Epidermal melanocyte (primary cell): ENCODE results near the gene USP1.

Experiments
- DNase-seq: peaks from one replicate; pipeline ENCODE4 v3.0.0; 2011; ENCODE audit warnings: low spot score; ENCODE audit not compliant: insufficient read length

The USP1 gene

DNA sequence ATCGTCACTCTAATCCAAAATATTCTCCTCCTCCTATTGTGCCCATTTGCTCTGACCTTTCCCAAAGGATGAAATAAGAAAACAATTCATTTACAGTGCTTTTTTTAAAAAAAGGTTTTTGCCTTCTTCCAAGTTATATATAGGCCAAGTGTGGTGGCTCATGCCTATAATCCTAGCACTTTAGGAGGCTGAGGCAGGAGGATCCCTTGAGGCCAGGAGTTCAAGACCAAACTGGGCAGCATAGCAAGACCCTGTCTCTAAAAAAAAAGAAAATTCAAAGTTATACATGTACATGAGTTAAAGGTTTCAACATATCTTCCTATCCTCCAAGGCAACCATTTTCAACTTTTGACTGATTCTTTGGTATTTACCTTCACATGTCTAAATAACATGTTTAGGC lies 10.1 kb upstream of the USP1 start:
- DNase-seq, result no peak

DNA sequence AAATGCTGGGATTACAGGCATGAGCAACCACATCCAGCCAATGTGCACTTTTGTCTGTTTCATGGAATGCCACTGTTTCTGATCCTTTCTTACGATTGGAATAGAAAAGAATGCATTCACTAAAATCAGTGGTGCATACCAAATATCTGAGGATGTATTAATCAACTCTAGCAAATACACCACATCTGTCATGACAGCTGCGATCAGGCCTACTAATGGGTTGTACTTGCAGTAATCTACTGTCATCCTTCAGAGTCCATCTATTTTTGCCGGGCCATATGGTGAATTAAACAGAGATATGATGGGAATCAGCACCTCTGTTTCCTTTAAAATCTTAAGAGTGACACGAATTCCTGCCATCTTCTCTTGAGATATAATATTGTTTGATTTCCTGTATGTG lies 8.5 kb upstream of the USP1 start:
- DNase-seq, result no peak

DNA sequence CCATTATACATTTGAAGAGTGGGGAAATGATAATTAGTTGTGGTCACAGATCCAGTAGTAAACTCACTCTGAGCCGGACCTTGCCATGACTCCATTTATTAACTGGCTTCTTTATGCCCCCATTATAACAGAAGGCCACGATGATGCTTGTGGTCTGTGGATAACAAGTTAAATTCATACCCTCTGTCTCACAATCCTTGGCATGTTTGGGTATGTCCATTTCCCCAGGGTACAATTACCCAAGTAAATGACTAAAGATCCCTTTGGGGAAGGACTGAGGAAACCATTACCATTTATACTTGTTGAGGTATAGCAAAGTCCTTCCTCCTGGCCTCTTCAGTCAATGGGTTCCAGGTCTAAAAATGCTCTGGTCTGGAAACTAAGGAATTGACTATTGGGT lies 7.3 kb upstream of the USP1 start:
- DNase-seq, result no peak

DNA sequence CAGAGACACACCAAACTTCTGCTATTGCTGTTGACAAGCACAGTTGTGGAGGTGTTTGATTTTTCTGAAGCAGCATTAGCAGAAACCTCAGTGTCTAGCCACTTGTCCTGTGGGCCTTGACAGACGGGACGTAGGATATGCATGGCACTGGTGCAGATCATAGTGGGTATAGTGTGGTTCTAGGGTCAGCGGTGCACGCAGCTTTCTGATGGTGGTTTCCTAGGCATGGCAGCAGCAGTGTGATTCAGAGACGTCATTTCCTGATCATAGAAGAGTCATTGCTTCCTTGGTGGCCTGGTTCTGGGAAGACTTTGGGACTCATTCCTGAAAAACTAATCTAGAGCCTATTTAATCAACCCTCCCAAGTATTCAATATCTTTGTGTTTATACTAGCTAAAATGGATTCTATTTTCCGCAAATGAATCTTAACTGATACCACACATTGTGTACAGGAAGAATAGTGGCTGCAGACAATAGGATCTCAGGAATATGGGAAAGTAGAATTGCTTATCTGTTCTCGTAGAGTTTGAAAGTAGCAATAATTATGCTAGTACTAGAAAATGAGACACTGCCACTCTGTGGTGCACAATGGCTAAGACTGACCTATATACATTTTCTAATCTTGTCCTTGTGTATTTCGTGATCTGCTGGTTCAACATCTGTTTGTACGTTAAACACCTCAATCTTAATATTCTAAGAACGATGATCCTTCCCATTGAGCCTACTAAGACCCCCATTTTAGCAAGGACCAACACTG lies 2.8 kb upstream of the USP1 start:
- DNase-seq, result no peak

DNA sequence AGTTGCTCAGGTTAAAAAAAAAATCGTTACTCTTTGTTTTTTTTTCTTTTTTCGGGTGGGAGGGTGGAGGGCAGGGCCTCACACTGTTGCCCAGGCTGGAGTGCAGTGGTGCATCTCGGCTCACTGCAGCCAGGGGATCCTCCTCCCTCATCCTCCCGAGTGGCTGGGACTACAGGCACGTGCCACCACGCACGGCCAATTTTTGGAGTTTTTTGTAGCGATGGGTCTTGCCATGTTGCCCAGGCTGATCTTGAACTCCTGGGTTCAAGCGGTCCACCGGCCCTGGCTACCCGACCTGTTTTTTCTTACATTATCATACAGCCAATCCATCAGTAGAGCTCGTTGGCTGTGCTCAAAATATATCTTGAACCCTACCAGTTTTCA lies 2.2 kb upstream of the USP1 start:
- DNase-seq, result no peak

DNA sequence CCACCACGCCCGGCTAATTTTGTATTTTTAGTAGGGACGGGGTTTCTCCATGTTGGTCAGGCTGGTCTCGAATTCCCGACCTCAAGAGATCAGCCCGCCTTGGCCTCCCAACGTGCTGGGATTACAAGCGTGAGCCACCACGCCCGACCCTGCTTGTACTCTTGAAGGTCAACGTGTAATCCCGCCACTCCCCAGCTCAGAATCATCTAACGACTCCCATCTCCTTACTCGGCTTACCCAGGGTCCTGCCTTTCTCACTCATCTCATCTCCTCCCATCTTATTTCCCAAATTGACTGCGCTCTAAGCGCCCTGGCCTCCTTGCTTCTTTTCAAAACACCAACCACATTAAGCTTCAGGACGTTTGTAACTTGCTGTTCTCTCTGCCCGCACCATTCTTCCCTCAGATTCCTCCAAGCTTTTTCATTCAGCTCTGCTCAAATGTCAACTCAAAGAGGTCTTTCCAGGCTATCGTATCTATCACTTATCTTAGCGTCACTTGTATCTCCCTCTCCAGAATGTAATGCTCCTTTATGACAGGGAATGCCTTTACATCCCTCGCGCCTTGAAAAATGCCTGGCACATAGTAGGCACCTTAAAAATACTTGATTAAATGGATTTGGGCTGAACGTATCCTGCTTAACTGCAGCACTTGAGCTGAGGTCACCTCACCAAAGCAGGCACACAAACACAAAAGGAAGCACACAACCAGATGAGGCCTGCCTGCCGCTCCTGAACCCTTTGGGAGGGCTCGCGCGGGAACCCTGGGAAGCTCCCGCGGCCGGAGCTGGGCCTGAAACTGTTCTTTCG lies 1.4 kb upstream of the USP1 start:
- no peak for DNase-seq

DNA sequence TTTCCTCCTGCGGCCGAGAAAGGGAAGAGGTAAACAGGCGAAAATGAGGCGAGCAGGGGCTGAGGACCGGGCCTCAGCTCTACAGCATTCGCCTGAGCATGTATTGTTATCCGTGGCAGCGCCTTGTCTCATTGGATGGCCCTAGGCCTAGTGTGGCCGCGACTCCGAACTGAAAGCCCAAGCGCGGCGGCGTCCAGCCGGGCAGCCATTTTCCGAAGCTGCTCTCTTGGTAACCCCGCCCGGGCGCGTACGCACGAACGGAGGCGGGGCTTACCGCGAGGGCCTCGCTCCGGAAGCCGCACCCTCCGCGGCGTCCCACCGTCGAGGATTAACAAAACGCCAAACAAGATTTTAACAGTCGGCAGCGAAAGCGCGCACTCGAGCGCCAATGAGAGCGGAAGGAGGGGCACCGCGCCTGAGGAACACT lies 797 bp upstream of the USP1 start:
- DNase-seq, result no peak

DNA sequence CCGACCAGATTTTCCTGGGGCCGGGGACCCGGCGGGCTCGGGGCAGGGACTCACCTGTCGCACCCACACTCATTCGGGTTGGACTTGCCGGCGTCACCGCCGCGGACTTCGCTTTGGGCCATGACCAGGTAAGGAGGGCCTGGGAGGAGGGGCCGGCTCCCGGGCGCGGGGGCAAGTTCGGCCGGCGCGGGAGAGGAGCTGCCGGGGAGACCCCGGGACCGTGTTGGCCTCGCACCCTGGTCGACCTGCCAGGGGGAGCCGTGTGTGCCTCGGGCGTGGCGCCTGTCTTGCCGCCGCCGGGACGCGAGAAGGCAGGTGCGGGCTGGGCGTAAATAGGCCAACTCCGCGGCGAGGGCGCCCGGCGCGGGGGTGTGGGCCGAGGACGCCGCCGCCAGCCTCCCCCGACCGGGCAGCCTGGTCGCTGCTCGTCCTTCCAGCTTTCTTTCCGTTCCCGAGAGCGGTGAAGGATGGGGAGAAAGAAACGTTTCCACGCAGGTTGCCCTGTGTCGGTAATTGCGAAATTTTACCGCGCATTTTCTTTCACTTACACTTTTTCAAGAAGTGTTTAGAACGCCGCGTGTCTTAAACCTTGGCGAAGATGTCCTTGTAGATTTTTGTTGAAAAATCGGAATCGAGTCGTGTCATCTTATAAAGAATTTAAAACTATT lies 558 bp downstream of the USP1 start:
- no peak for DNase-seq

DNA sequence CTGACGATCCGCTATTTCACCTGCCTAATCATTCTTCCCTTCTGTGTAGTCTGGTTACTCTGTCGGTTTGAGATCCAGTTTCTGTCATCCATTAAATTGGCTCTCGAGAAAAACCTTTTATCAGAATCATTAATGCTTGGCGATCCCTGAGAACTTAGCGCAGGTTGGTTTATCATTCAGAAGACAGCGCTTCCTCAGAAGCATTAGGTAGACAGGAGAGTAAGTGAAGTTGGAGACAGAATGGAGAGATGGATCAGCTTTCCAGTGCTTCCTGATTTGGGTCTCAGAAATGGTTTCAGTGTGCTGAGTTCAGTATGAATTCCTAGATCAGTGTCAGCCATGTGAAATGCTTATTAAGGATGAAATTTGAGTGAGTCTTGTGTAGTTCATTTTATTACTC lies 1.3 kb downstream of the USP1 start:
- DNase-seq, result no peak

DNA sequence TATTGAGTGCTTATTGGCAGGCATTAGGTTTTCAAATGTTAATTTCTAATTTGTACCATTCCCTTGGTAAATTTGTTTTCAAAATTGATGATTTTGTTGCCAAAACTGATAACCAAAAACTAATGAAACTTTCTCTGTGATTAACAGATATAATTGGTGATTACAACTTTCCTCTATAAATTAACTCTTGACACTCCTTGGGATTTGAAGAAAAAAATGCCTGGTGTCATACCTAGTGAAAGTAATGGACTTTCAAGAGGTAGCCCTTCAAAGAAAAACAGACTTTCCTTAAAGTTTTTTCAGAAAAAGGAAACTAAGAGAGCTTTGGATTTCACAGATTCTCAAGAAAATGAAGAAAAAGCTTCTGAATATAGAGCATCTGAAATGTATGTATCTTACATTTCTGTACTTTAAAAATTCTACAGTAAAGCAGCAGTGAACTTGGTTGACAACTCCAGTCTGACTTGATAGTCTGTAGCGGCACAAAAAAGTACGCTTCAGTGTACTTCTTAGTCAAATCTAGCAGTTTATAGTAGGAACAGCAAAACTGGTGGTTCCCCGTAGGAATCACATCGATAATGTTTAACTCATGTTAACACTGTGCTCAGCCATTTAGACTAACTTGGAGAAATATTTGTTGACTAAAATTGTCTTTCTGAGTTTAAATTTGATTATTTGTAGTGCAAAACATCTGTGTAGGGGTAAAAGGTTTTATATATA lies 3.0 kb downstream of the USP1 start:
- no peak for DNase-seq

DNA sequence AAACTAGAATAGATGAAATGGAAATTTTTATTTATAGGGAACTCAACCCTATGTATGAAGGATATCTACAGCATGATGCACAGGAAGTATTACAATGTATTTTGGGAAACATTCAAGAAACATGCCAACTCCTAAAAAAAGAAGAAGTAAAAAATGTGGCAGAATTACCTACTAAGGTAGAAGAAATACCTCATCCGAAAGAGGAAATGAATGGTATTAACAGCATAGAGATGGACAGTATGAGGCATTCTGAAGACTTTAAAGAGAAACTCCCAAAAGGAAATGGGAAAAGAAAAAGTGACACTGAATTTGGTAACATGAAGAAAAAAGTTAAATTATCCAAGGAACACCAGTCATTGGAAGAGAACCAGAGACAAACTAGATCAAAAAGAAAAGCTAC lies 7.9 kb downstream of the USP1 start:
- no peak for DNase-seq

DNA sequence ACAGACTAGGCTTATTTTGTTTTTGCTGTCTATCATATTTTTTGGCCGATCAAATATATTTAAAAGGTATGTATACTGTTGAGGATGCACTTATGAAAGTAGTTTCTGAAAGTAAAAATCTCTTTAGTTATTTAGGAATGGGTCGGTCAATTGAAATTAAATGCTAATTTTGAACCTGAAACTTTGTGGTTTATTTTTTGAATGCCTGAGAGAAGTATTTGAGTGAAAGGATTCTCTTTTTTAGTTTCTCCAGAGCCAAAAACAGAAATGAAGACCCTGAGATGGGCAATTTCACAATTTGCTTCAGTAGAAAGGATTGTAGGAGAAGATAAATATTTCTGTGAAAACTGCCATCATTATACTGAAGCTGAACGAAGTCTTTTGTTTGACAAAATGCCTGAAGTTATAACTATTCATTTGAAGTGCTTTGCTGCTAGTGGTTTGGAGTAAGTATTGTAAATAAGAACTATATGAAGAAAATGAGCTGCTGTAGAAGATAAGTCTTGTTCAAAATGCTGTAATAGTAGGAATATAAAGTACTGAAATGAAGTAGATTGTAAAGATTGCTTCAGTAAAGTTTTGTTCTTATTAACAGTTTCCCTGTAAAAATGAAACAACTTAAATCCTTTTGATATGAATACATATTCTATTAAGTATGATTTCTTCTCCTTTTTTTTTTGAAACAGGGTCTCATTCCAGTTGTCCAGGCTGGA lies 11.5 kb downstream of the USP1 start:
- DNase-seq, result no peak

DNA sequence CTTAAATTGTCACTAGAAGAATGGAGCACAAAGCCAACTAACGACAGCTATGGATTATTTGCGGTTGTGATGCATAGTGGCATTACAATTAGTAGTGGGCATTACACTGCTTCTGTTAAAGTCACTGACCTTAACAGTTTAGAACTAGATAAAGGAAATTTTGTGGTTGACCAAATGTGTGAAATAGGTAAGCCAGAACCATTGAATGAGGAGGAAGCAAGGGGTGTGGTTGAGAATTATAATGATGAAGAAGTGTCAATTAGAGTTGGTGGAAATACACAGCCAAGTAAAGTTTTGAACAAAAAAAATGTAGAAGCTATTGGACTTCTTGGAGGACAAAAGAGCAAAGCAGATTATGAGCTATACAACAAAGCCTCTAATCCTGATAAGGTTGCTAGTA lies 13.5 kb downstream of the USP1 start:
- DNase-seq, result no peak

DNA sequence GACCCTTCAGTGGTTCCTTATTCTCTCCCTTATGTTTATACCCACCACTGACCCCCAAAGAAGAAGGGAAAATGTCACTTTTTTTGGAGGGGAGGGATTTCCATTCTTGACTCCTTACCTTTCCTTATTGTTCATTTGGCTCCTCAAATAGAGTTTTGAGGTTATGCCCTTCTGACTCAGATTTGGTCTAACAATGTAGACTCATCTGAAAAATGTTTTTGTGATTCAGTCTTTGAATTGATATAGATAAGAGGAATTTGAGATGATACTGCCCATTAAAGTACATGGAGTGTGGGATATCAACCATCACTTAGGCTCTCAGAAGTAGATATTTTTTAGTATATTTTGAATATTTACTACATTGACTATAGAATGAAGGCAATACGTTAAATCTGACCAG lies 16.1 kb downstream of the USP1 start:
- no peak for DNase-seq

DNA sequence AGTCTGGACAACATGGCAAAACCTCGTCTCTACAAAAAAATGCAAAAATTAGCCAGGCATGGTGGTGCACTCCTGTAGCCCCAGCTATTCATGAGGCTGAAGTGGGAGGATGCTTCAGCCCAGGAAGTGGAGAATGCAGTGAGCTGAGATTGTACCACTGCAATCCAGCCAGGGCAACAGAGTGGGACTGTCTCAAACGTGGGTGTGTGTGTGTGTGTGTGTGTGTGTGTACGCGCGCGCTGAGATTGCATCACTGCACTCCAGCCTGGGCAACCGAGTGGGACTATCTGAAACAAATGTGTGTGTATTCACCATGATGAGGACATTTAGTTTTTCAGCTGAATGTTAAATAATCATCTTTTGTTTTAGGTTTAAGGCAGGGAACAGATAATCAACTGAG lies 21.1 kb downstream of the USP1 start:
- DNase-seq, result no peak

DNA sequence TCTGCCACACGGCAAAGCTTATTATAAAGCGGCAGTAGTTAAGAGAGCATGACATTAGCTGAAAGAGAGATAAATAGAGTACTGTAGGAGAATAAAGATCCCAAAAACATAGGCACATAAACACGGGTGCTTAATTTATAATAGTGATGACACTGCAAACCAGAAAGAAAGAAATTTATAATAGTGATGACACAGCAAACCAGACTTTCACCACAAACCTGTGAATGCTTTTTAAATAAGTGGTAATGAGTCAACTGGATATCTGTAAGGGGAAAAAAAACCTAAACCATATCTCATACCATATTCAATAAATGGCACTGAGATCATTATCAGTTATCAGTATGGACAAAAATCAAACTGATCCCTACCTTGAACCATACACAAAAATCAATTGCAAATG lies 25.5 kb downstream of the USP1 start:
- DNase-seq, result no peak

DNA sequence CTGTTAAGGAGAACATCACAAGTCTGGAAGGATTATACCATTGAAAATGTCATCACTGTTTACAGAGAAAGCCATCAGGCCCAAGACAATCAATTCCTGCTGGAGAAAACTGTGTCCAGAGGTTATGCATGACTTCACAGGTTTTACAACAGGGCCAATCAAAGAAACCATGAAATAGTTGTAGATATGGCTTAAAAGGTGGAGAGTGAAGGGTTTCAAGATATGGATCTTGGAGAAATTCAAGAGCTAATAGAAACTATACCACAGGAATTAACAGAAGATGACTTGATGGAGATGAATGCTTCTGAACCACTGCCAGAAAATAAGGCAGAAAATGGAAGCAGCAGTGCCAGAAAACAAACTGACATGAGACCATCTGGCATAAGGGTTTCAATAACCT lies 30.2 kb downstream of the USP1 start:
- no peak for DNase-seq

DNA sequence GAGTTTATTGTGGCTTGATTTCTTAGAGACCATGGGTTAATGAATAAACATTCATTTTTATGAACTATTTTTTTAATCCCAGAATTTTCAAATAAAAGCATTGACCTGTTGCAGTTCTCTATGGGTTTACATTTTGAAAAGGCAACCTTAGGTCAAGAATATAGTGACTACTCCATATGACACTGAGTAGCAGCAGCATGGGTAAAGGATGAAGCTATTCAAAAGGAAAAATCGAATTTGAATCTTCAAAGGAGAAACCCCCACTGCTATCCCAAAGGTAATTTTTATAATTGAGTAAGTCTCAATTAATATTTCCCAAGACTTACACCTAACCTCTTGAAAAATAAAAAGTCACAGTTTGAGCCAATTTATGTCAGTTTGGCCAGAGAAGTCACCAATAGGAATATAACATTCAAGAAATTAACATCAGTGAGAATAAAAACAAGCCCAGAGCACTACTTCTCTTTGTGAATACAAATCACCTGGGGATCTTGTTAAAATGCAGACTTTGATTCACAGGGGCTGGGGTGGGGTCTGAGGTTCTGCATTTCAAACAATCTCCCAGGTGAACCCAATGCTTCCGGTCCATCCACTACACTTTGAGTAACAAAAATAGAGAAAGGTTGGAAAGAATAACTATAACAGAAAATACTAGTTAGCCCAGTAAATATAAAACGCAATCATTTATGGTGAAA lies 39.8 kb downstream of the USP1 start:
- no peak for DNase-seq

DNA sequence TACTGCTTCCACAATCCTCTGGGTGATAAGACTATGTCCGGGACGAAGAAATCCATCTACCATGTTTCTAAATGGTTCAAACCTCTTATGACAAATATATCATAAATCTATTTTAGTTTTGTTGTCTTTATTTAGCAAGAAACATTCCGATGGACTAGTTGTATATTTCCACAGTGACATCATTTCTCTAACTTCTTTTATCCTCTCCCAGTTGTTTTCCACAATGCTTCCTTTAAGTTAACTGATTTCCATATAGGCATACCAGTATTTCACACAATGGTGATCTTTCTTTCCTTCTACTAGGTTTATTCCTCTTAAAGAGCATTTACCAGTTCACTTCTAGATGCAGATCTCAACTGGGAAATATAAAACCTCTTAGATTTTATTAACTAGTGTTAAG lies 44.8 kb downstream of the USP1 start:
- DNase-seq, result no peak

DNA sequence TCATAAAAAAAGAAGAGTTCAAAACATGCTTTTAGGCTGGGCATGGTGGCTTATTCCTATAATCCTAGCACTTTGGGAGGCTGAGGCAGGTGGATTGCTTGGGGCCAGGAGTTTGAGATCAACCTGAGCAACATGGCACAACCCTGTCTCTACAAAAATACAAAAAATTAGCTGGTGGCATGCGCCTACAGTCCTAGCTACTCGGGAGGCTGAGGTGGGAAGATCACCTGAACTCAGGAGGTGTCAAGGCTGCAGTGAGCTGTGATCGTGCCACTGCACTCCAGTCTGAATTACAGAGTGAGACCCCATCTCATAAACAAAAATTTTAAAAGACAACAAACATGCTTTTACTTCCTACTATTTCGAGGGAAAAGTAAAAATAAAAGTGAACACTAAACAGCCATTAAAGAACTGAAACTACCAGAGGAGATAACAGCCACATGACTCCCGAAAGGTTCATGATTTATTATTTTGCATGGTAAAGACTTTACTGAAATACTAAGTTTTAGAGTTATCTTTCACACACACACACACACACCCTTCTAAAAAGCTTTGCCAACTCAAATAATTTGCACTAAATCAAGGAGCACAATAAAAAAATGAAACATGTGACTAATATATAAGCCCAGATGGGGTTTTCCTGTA lies 48.1 kb downstream of the USP1 start:
- no peak for DNase-seq
